GM19193 (cell line): ENCODE results near the gene CEP72.

Experiments
- POLR2A ChIP-seq: IDR thresholded peaks from 4 replicates; pipeline ENCODE4 v1.6.1; 2011; ENCODE audit not compliant: insufficient read depth, insufficient read length; ENCODE audit errors: extremely low read depth

CEP72 gene

GRCh38 chr5:574906-575305 is 37.2 kb upstream of the CEP72 start:
- TF ChIP-seq POLR2A, result no peak

- no peak for TF ChIP-seq POLR2A
Measured at GRCh38 chr5:575636-576035, 36.5 kb upstream of the CEP72 start.

GRCh38 chr5:577800-578199 is 34.3 kb upstream of the CEP72 start:
- TF ChIP-seq POLR2A, result no peak

- no peak for TF ChIP-seq POLR2A
Measured at GRCh38 chr5:579211-579610, 32.9 kb upstream of the CEP72 start.

- no peak for TF ChIP-seq POLR2A
Measured at GRCh38 chr5:579746-580366, 32.3 kb upstream of the CEP72 start.

- no peak for TF ChIP-seq POLR2A
Measured at GRCh38 chr5:580436-580835, 31.7 kb upstream of the CEP72 start.

GRCh38 chr5:581266-581665 is 30.9 kb upstream of the CEP72 start:
- TF ChIP-seq POLR2A, result no peak

GRCh38 chr5:581941-582340 is 30.2 kb upstream of the CEP72 start:
- TF ChIP-seq POLR2A, result no peak

GRCh38 chr5:582936-583635 is 29.1 kb upstream of the CEP72 start:
- no peak for TF ChIP-seq POLR2A

GRCh38 chr5:583645-584044 is 28.5 kb upstream of the CEP72 start:
- no peak for TF ChIP-seq POLR2A

GRCh38 chr5:584216-584615 is 27.9 kb upstream of the CEP72 start:
- TF ChIP-seq POLR2A, result no peak

- TF ChIP-seq POLR2A, result no peak
Measured at GRCh38 chr5:584846-585245, 27.3 kb upstream of the CEP72 start.

GRCh38 chr5:585556-585955 is 26.6 kb upstream of the CEP72 start:
- no peak for TF ChIP-seq POLR2A

- no peak for TF ChIP-seq POLR2A
Measured at GRCh38 chr5:585962-586628, 26.0 kb upstream of the CEP72 start.

GRCh38 chr5:586751-587285 is 25.3 kb upstream of the CEP72 start:
- no peak for TF ChIP-seq POLR2A

- TF ChIP-seq POLR2A, result no peak
Measured at GRCh38 chr5:587403-587802, 24.7 kb upstream of the CEP72 start.
